Measurements from ENCODE around the gene TAS2R1.

TAS2R1 gene

GRCh38 chr5:9657819-9658218 is 27.7 kb upstream of the TAS2R1 start:
- TF ChIP-seq CTCF (IDR thresholded peaks at IDR 0.05; ENCODE audit: insufficient read depth, low read depth, low read length, missing control alignments): no peak
- H3K4me3 ChIP-seq (ENCODE audit: low read length): no peak overlapping the region
- no peak for DNase-seq (ENCODE audit: low read depth)

GRCh38 chr5:9655641-9656040 is 25.5 kb upstream of the TAS2R1 start:
- no peak overlapping the region for H3K4me3 ChIP-seq (ENCODE audit: low read length)
- no peak for TF ChIP-seq CTCF (IDR thresholded peaks at IDR 0.05; ENCODE audit: insufficient read depth, low read depth, low read length, missing control alignments)
- DNase-seq (ENCODE audit: low read depth): no peak

GRCh38 chr5:9654886-9655285 is 24.7 kb upstream of the TAS2R1 start:
- TF ChIP-seq CTCF (IDR thresholded peaks at IDR 0.05; ENCODE audit: insufficient read depth, low read depth, low read length, missing control alignments): no peak
- DNase-seq (ENCODE audit: low read depth): no peak

GRCh38 chr5:9653811-9654210 is 23.7 kb upstream of the TAS2R1 start:
- no peak for TF ChIP-seq CTCF (IDR thresholded peaks at IDR 0.05; ENCODE audit: insufficient read depth, low read depth, low read length, missing control alignments)
- H3K4me3 ChIP-seq (ENCODE audit: low read length): no peak overlapping the region
- DNase-seq (ENCODE audit: low read depth): peak; percentile 86

More at GRCh38 chr5:9654886-9655285, 24.7 kb upstream of the TAS2R1 start:
- no peak overlapping the region for H3K4me3 ChIP-seq (ENCODE audit: low read length)

GRCh38 chr5:9653061-9653460 is 22.9 kb upstream of the TAS2R1 start:
- no peak overlapping the region for H3K4me3 ChIP-seq (ENCODE audit: low read length)
- TF ChIP-seq CTCF (IDR thresholded peaks at IDR 0.05; ENCODE audit: insufficient read depth, low read depth, low read length, missing control alignments): no peak
- no peak for DNase-seq (ENCODE audit: low read depth)

GRCh38 chr5:9652295-9652694 is 22.1 kb upstream of the TAS2R1 start:
- TF ChIP-seq CTCF (IDR thresholded peaks at IDR 0.05; ENCODE audit: insufficient read depth, low read depth, low read length, missing control alignments): no peak
- no peak for DNase-seq (ENCODE audit: low read depth)
- H3K4me3 ChIP-seq (ENCODE audit: low read length): no peak overlapping the region

GRCh38 chr5:9646843-9647242 is 16.7 kb upstream of the TAS2R1 start:
- no peak for TF ChIP-seq CTCF (IDR thresholded peaks at IDR 0.05; ENCODE audit: insufficient read depth, low read depth, low read length, missing control alignments)
- no peak overlapping the region for H3K4me3 ChIP-seq (ENCODE audit: low read length)
- DNase-seq (ENCODE audit: low read depth): no peak
